ENCODE measurements around the gene EHD1.

GRCh38 chr11:64926689-64927088 lies 48.3 kb upstream of the EHD1 start:
- TF ChIP-seq EZH2 (IDR thresholded peaks at IDR 0.05) (no peak), POLR2AphosphoS5 (IDR thresholded peaks at IDR 0.05; ENCODE audit: borderline replicate concordance, low read depth, low read length) (no peak), FOXP2 (optimal IDR thresholded peaks at IDR 0.05; ENCODE audit: control extremely low read depth, extremely low read length, insufficient read depth) (no peak)
